ENCODE results near the gene RALGPS1. TPM values are rescaled to one million over a fixed set of nuclear protein-coding genes. Genes with fewer than 3 reads are reported as not detected.

RALGPS1 gene
- total and polyA plus RNA-seq, 7 donors, result 6.6 to 18.6 (median 11.4) TPM

DNA sequence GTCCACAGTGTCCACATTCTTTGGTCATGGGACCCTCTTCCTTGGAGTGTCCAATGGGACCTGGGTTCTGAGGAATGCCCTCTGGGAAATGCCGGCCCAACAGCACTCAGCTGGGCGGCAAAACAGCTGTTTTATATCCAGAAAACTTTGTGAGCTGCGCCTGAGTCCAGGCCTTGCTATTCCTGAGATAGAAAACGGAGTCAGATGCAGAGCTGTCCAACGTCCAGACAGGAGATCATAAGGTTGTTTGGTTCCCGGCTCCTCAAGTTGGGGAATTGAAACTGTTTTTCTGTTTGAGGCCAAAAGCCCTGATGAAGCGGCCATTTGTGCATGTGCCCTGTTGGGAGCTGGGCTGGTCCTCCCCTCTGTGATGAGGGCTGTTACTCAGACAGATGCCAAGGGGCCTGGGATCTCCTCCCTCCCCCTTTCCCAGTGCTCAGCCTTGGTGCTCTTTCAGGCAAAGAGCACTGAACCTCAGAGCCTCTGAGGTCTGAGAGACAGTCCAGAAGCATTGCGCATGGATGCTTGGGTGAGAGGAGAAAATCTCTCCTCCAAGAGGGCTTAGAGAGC lies 283.4 kb downstream of the RALGPS1 start:
- TF ChIP-seq POLR2AphosphoS5 (IDR thresholded peaks at IDR 0.05), result no peak
- TF ChIP-seq EP300 (IDR thresholded peaks at IDR 0.05), result no peak
- TF ChIP-seq, protein P1, sequence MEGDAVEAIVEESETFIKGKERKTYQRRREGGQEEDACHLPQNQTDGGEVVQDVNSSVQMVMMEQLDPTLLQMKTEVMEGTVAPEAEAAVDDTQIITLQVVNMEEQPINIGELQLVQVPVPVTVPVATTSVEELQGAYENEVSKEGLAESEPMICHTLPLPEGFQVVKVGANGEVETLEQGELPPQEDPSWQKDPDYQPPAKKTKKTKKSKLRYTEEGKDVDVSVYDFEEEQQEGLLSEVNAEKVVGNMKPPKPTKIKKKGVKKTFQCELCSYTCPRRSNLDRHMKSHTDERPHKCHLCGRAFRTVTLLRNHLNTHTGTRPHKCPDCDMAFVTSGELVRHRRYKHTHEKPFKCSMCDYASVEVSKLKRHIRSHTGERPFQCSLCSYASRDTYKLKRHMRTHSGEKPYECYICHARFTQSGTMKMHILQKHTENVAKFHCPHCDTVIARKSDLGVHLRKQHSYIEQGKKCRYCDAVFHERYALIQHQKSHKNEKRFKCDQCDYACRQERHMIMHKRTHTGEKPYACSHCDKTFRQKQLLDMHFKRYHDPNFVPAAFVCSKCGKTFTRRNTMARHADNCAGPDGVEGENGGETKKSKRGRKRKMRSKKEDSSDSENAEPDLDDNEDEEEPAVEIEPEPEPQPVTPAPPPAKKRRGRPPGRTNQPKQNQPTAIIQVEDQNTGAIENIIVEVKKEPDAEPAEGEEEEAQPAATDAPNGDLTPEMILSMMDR (IDR thresholded peaks at IDR 0.05), result no peak
- no peak for TF ChIP-seq POLR2A (IDR thresholded peaks at IDR 0.05)
- WGBS, 2 donors, result 82 to 85% methylated on average over 8 of the region's 8 CpGs
- no peak for DNase-seq
- Histone ChIP-seq H3K4me1 (peaks cover 0 to 53% (median 41%) of the 10 kb centered on the region in 4 donors), H3K36me3 (no peaks in the 10 kb centered on the region), H3K27me3 (no peaks in the 10 kb centered on the region), H3K27ac (peak overlapping the region; percentile 63 to 79 (median 68)), H3K4me3 (no peak overlapping the region), H3K9me3 (no peaks in the 10 kb centered on the region)
- intact Hi-C loops (cut with DNase I), result no loop called here

DNA sequence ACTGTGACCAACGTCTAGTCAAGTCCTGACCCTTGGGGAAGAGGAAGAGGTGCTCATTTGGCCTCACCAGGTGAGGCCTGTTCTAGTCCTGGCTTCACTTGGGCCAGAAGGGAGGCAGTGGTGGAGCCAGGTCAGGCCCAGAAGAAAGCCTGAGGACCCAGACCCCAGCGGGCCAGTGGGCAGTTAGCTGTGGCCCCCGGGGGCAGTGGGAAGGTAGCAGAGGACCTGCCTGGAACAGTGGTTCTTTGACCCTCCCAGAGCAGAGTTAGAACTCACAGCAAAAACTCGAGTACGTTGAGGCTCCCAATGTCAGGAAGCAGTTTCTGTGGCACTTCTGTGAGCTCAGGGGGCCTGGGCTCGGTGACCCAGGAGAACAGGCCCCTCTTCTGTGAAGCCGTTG lies 284.0 kb downstream of the RALGPS1 start:
- H3K4me1 ChIP-seq, result peaks cover 0 to 60% (median 43%) of the 10 kb centered on the region in 4 donors
- 76 to 81% methylated on average over 7 of the region's 7 CpGs for WGBS, 2 donors
- intact Hi-C loops (cut with DNase I), result no loop called here
- TF ChIP-seq, protein P1 (IDR thresholded peaks at IDR 0.05), result no peak
- no peak for TF ChIP-seq POLR2A (IDR thresholded peaks at IDR 0.05)
- no peak for TF ChIP-seq EP300 (IDR thresholded peaks at IDR 0.05)
- TF ChIP-seq POLR2AphosphoS5 (IDR thresholded peaks at IDR 0.05), result no peak
- no peak for DNase-seq
- no peaks in the 10 kb centered on the region for H3K36me3 ChIP-seq
- H3K9me3 ChIP-seq, result no peaks in the 10 kb centered on the region
- H3K27ac ChIP-seq, result peak overlapping the region; percentile 63 to 79 (median 68)
- H3K4me3 ChIP-seq, result no peak overlapping the region
- H3K27me3 ChIP-seq, result no peaks in the 10 kb centered on the region

DNA sequence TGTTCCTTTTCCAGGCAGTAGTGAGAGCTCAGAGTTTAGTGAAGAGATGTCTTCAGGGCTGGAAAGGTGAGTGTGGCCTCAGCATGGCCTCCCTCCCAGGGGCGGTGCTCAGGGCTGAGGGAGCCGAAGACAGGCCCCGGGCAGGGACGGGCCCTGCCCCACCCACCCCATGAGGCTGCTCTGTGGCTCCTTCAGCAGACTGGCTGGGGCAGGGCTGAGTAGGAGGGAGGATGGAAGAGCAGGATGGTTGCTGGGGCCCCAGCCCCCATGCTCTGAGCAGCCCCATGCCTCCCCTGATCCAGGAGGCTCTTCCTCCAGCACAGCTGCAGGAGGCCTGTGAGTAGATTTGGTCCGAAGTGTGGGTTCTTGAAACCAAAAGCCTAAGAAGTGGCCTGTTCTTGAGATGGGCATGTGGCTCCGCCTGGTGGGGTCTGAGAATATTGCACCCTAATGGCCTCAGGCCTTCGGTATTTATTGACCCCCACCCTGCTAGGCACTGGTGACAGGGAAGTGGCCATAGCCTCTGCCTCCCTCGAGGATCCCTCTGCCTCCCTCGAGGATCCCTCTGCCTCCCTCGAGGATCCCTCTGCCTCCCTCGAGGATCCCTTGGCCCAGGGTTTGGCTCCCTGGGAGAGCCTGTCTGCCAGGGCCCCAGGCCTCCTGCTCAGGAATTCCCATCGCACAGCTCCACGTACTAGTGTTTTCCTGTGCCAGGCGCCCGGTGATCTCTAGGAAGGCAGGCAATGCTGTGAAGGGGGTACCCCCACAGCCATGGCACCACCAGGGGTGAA lies 284.6 kb downstream of the RALGPS1 start:
- Histone ChIP-seq H3K27me3 (no peaks in the 10 kb centered on the region), H3K4me1 (peaks cover 0 to 60% (median 43%) of the 10 kb centered on the region in 4 donors), H3K36me3 (no peaks in the 10 kb centered on the region), H3K4me3 (no peak overlapping the region), H3K27ac (peak overlapping the region; percentile 63 to 79 (median 68)), H3K9me3 (no peaks in the 10 kb centered on the region)
- peak in 2 of 4 donors; percentile 22 to 35 for TF ChIP-seq POLR2AphosphoS5 (IDR thresholded peaks at IDR 0.05)
- no peak for TF ChIP-seq POLR2A (IDR thresholded peaks at IDR 0.05)
- TF ChIP-seq, protein P1 (IDR thresholded peaks at IDR 0.05), result peak; percentile 95 to 98 (median 98)
- no peak for TF ChIP-seq EP300 (IDR thresholded peaks at IDR 0.05)
- peak; percentile 92 for DNase-seq
- 32 to 45% methylated on average over 15 of the region's 15 CpGs for WGBS, 2 donors
- intact Hi-C loops (cut with DNase I), result loop anchor here (1.0 kb wide), 1 partner anchor 259 kb away; no protein-coding TSS in a partner anchor

DNA sequence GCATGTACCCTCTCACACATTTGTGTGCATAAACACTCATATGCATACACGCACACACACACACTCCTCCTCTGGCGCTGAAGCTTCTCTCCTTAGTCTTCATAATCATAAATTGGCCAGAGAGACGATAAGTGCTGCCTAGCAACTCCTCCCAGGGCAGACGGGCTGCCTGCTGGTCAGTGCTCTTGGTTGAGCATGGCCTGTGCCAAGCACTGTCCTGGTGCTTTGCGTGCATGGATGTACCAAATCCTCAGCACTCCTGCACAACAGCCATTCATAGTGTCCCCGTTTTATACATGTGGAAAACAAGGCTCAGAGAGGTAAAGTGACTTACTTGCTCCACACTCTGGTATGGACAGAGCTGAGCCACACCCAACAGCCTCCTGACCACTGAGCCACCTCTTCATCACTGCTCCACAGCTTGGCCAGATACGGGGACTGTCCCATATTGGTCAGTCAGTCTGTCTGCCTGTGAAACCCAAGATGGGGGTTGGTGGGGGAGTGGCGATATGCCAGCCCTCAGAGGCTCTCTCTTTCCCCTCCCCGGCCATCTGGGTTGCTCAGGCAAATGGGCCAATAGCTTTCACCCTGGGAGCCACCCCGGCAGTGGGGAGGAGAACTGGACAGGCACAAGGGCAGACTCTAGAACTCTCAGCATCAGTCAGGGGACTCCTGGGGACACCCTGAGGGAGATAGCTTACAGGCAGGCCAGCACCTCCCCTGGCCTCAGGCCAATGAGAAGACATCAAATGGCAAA lies 285.7 kb downstream of the RALGPS1 start:
- Histone ChIP-seq H3K4me3 (no peak overlapping the region), H3K27ac (peak overlapping the region in 1 of 4 donors; percentile 13), H3K36me3 (no peaks in the 10 kb centered on the region), H3K27me3 (no peaks in the 10 kb centered on the region), H3K9me3 (no peaks in the 10 kb centered on the region), H3K4me1 (peaks cover 0 to 61% (median 43%) of the 10 kb centered on the region in 4 donors)
- TF ChIP-seq, protein P1 (IDR thresholded peaks at IDR 0.05), result no peak
- TF ChIP-seq POLR2A (IDR thresholded peaks at IDR 0.05) (no peak), POLR2AphosphoS5 (IDR thresholded peaks at IDR 0.05) (no peak), EP300 (IDR thresholded peaks at IDR 0.05) (no peak)
- no peak for DNase-seq
- 81 to 84% methylated on average over 10 of the region's 10 CpGs for WGBS, 2 donors
- intact Hi-C loops (cut with DNase I), result no loop called here

Measured in sigmoid colon (tissue), 7 donors.